K562 (cell line): ENCODE measurements around the gene EIF3J. TPM values are rescaled to one million over a fixed set of nuclear protein-coding genes. Genes with fewer than 3 reads are reported as not detected.

Source experiments
- DIDO1 ChIP-seq: fragments of 450-650 bp; IDR thresholded peaks from 2 replicates; pipeline ENCODE4 v1.6.1; 2016; ENCODE audit warnings: low read depth, missing biosample characterization, missing genetic modification characterization
- KLF16 ChIP-seq: IDR thresholded peaks from 2 replicates; pipeline ENCODE4 v1.6.1; 2016; ENCODE audit warnings: antibody characterized with exemption
- NCOA2 ChIP-seq, 2 experiments: fragments of 450-650 bp; IDR thresholded peaks; 2 replicates each; pipeline ENCODE4 v1.6.1; 2018; ENCODE audit warnings: mild to moderate bottlenecking in 2 of 2, moderate library complexity in 1 of 2; ENCODE audit not compliant: partially characterized antibody in 2 of 2
- NFATC3 ChIP-seq: fragments of 450-650 bp; IDR thresholded peaks from 2 replicates; pipeline ENCODE4 v1.6.1; 2017; ENCODE audit warnings: mild to moderate bottlenecking
- NR2C2 ChIP-seq, 2 experiments: fragments of 200-800 bp in 1 of 2; sonication (Bioruptor generic) in 1 of 2; sonication (generic) in 1 of 2; formaldehyde crosslinking in 1 of 2; IDR thresholded peaks; 2 replicates each; pipeline versions ENCODE4 v1.6.1 to v1.8.0; 2016 to 2022; ENCODE audit warnings: mild to moderate bottlenecking in 1 of 2, missing compliant biosample characterization in 1 of 2, missing genetic modification characterization in 1 of 2, missing genetic modification reagents in 1 of 2
- NR2F6 ChIP-seq: fragments of 450-650 bp; formaldehyde crosslinking; IDR thresholded peaks from 2 replicates; pipeline ENCODE4 v1.4.0; 2020; ENCODE audit warnings: mild to moderate bottlenecking
- POLR2G ChIP-seq: fragments of 200-400 bp; formaldehyde crosslinking; IDR thresholded peaks from 2 replicates; pipeline ENCODE4 v1.6.1; 2017; ENCODE audit warnings: low read depth, mild to moderate bottlenecking, antibody characterized with exemption, low read length, moderate library complexity
- POLR3A ChIP-seq: IDR thresholded peaks from 2 replicates; pipeline ENCODE4 v1.6.1; 2011; ENCODE audit warnings: borderline replicate concordance, mild to moderate bottlenecking, moderate library complexity; ENCODE audit not compliant: insufficient read length, insufficient read depth; ENCODE audit errors: extremely low read depth
- TOE1 ChIP-seq, 2 experiments: fragments of 450-650 bp in 1 of 2; sonication (generic) in 1 of 2; formaldehyde crosslinking in 1 of 2; IDR thresholded peaks; 2 replicates each; pipeline versions ENCODE4 v1.7.1 to v1.8.0; 2016 to 2022; ENCODE audit warnings: borderline replicate concordance in 2 of 2, mild to moderate bottlenecking in 2 of 2, antibody characterized with exemption in 1 of 2, inconsistent platforms in 1 of 2, low read depth in 1 of 2, missing genetic modification reagents in 1 of 2, moderate library complexity in 1 of 2
- ZNF408 ChIP-seq: fragments of 250-450 bp; sonication (Bioruptor Pico); IDR thresholded peaks from 2 replicates; pipeline ENCODE4 v1.4.0; 2020; ENCODE audit warnings: low read depth, mild to moderate bottlenecking, moderate library complexity
- ZNF644 ChIP-seq: fragments of 200-800 bp; sonication (Bioruptor generic); IDR thresholded peaks from 2 replicates; pipeline ENCODE4 v1.6.1; 2016; ENCODE audit warnings: low read depth, missing genetic modification characterization, missing compliant biosample characterization
- polyA plus RNA-seq, 8 experiments: library from polyadenylated mRNA; depleted of rRNA in 4 of 8; stranded (reverse) in 5 of 8; unstranded in 3 of 8; fragments of >200 nt; fragmentation: Nextera tagmentation in 2 of 8; fragmentation: Illumina TruSeq in 1 of 8; extraction: Ambion mirVana in 2 of 8; extraction: Trizol in 1 of 8; gene quantifications; 2 replicates each; pipeline versions ENCODE4 v1.2.1 to v1.2.3, GENCODE V29; 2011 to 2014; ENCODE audit warnings: inconsistent platforms in 1 of 8, missing spikeins in 1 of 8
- total RNA-seq, 7 experiments: library from RNA; depleted of rRNA in 6 of 7; stranded (reverse); fragments of >200 nt in 6 of 7; fragmentation: Illumina TruSeq in 2 of 7; extraction: Trizol in 2 of 7; gene quantifications; 2 replicates each; pipeline versions ENCODE4 v1.2.1 to v1.2.3, GENCODE V29; 2011 to 2021; ENCODE audit warnings: low replicate concordance in 1 of 7
- TF ChIP-seq, protein P1 (sequence below): fragments of 450-650 bp; IDR thresholded peaks from 2 replicates; pipeline ENCODE4 v1.6.1; 2017; ENCODE audit warnings: antibody characterized with exemption, mild to moderate bottlenecking
- TF ChIP-seq, protein P2 (sequence below), 2 experiments: fragments of 450-650 bp; formaldehyde crosslinking in 1 of 2; IDR thresholded peaks; 2 replicates each; pipeline versions ENCODE4 v1.4.0 to v1.6.1; 2014 to 2020; ENCODE audit warnings: mild to moderate bottlenecking in 2 of 2, borderline replicate concordance in 1 of 2, low read depth in 1 of 2

Gene EIF3J
- total and polyA plus RNA-seq, 9 of the 15 experiments (the other 6 are each of a cell fraction or from before 2014, with no cell fraction given) = 44.2 to 217 (median 151) TPM

DNA sequence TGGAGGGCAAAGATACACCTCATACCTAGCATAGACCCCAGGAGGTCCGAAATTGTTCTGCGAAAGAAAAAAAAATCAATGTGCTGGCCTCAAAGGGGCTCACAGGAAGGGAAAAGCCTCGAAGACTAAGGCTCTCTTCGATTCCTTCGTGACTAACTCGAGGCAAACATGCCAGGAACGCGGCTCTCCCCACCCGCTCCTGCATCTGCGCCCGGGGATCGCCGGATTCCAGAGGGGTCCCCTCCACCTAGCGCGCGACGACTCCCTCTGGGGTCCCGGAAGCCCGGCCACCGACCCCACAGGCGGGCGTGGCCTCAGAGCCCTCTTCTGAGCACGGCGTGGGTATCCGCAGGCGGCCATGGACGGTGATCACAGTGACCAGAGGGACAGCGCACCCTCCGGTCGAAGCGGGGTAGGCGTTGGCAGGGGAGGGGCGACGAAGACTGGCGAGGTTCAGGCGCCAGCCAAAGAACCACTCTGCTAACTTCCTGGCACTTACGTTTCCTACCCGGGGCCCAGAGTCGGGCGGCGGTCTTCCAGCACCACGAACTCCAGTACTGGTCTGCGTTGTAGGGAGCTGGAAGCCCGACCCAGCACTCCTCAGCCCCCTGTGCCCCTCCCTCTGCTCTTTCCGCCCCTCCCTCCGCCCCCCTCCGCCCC, 515 bp upstream of the EIF3J start (continued):
- TF ChIP-seq, protein P1, sequence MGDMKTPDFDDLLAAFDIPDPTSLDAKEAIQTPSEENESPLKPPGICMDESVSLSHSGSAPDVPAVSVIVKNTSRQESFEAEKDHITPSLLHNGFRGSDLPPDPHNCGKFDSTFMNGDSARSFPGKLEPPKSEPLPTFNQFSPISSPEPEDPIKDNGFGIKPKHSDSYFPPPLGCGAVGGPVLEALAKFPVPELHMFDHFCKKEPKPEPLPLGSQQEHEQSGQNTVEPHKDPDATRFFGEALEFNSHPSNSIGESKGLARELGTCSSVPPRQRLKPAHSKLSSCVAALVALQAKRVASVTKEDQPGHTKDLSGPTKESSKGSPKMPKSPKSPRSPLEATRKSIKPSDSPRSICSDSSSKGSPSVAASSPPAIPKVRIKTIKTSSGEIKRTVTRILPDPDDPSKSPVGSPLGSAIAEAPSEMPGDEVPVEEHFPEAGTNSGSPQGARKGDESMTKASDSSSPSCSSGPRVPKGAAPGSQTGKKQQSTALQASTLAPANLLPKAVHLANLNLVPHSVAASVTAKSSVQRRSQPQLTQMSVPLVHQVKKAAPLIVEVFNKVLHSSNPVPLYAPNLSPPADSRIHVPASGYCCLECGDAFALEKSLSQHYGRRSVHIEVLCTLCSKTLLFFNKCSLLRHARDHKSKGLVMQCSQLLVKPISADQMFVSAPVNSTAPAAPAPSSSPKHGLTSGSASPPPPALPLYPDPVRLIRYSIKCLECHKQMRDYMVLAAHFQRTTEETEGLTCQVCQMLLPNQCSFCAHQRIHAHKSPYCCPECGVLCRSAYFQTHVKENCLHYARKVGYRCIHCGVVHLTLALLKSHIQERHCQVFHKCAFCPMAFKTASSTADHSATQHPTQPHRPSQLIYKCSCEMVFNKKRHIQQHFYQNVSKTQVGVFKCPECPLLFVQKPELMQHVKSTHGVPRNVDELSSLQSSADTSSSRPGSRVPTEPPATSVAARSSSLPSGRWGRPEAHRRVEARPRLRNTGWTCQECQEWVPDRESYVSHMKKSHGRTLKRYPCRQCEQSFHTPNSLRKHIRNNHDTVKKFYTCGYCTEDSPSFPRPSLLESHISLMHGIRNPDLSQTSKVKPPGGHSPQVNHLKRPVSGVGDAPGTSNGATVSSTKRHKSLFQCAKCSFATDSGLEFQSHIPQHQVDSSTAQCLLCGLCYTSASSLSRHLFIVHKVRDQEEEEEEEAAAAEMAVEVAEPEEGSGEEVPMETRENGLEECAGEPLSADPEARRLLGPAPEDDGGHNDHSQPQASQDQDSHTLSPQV = peak; percentile 73
- TF ChIP-seq NR2C2 (CRISPR knock-in tag; IDR thresholded peaks at IDR 0.05) (no peak), NR2C2 (tag; IDR thresholded peaks at IDR 0.05) (no peak; the same call in 1 of the 2 replicates), ZNF408 (CRISPR knock-in tag) (no peak), POLR3A (no peak), NFATC3 (no peak), POLR2G (peak; percentile 88), KLF16 (no peak), NR2F6 (CRISPR knock-in tag) (0 out of 2 replicates have a peak, but pooled peaks have one; percentile 55), DIDO1 (tag) (no peak), NCOA2 (IDR thresholded peaks at IDR 0.05; ENCODE audit: partially characterized antibody in 2 of 2) (no peak), TOE1 (IDR thresholded peaks at IDR 0.05; ENCODE audit: borderline replicate concordance) (peak; percentile 25; the same call in 1 of the 2 replicates), TOE1 (CRISPR knock-in tag; IDR thresholded peaks at IDR 0.05; ENCODE audit: borderline replicate concordance, low read depth) (no peak), ZNF644 (tag) (no peak)
- TF ChIP-seq, protein P2, sequence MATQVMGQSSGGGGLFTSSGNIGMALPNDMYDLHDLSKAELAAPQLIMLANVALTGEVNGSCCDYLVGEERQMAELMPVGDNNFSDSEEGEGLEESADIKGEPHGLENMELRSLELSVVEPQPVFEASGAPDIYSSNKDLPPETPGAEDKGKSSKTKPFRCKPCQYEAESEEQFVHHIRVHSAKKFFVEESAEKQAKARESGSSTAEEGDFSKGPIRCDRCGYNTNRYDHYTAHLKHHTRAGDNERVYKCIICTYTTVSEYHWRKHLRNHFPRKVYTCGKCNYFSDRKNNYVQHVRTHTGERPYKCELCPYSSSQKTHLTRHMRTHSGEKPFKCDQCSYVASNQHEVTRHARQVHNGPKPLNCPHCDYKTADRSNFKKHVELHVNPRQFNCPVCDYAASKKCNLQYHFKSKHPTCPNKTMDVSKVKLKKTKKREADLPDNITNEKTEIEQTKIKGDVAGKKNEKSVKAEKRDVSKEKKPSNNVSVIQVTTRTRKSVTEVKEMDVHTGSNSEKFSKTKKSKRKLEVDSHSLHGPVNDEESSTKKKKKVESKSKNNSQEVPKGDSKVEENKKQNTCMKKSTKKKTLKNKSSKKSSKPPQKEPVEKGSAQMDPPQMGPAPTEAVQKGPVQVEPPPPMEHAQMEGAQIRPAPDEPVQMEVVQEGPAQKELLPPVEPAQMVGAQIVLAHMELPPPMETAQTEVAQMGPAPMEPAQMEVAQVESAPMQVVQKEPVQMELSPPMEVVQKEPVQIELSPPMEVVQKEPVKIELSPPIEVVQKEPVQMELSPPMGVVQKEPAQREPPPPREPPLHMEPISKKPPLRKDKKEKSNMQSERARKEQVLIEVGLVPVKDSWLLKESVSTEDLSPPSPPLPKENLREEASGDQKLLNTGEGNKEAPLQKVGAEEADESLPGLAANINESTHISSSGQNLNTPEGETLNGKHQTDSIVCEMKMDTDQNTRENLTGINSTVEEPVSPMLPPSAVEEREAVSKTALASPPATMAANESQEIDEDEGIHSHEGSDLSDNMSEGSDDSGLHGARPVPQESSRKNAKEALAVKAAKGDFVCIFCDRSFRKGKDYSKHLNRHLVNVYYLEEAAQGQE (IDR thresholded peaks at IDR 0.05; ENCODE audit: borderline replicate concordance) = no peak
- TF ChIP-seq, protein P2 (CRISPR knock-in tag; IDR thresholded peaks at IDR 0.05; ENCODE audit: low read depth) = no peak
